Endothelial cell of umbilical vein (primary cell): ENCODE measurements around the gene PTGR3.

ENCODE experiments used
- CTCF ChIP-seq, 2 donors: IDR thresholded peaks; 1 replicate in 1 of 2; 2 replicates in 1 of 2; pipeline ENCODE4 v1.5.1; 2011; ENCODE audit warnings: low read length in 2 of 2, mild to moderate bottlenecking in 2 of 2, moderate library complexity in 2 of 2, control low read depth in 1 of 2, inconsistent platforms in 1 of 2, low read depth in 1 of 2; ENCODE audit not compliant: insufficient read depth in 1 of 2; ENCODE audit errors: extremely low read depth in 1 of 2
- POLR2A ChIP-seq: IDR thresholded peaks from 2 replicates; pipeline ENCODE4 v1.6.1; 2012; ENCODE audit warnings: low read depth, mild to moderate bottlenecking, control low read depth, low read length
- POLR2AphosphoS5 ChIP-seq: IDR thresholded peaks from 2 replicates; pipeline ENCODE4 v1.6.1; 2012; ENCODE audit warnings: low read depth, mild to moderate bottlenecking, control low read depth, low read length, moderate library complexity; ENCODE audit not compliant: insufficient read depth
- TF ChIP-seq, protein P1 (sequence below): IDR thresholded peaks from 2 replicates; pipeline ENCODE4 v1.6.1; 2011; ENCODE audit not compliant: insufficient read depth, insufficient read length

GRCh38 chr18:75257605-75258004 is 48.7 kb upstream of the PTGR3 start:
- TF ChIP-seq CTCF (IDR thresholded peaks at IDR 0.05; ENCODE audit: extremely low read depth in 1 of 2, insufficient read depth in 1 of 2, low read depth in 1 of 2, low read length in 2 of 2) (no peak), POLR2A (no peak), POLR2AphosphoS5 (no peak)
- TF ChIP-seq, protein P1, sequence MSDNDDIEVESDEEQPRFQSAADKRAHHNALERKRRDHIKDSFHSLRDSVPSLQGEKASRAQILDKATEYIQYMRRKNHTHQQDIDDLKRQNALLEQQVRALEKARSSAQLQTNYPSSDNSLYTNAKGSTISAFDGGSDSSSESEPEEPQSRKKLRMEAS: no peak
